Calu3 (cell line): ENCODE measurements around the gene CPE. TPM values are rescaled to one million over a fixed set of nuclear protein-coding genes. Genes with fewer than 3 reads are reported as not detected.
A peak's percentile ranks its signal among the peaks of the same experiment; 100 is the strongest.

ENCODE experiments used
- BruUV-seq: library from RNA; stranded (reverse); fragments of 400-500 nt; replicated peaks from 2 replicates; lab custom pipeline; 2021; lab: Mats Ljungman, UMichigan
- CTCF ChIA-PET: fragments of 300-600 bp; sonication (Branson Sonifier 250); formaldehyde crosslinking; loops from one replicate; lab custom pipeline; 2022; ENCODE audit warnings: antibody characterized with exemption; lab: Charles Lee
- DNase-seq: peaks from one replicate; pipeline ENCODE4 v3.0.0; 2022
- H3K27ac Mint-ChIP-seq: one replicate; pipeline ENCODE4 v1.8.0; 2022; ENCODE audit warnings: mixed read lengths; ENCODE audit not compliant: unreplicated experiment
- H3K27me3 Mint-ChIP-seq: one replicate; pipeline ENCODE4 v1.8.0; 2022; ENCODE audit warnings: mixed read lengths; ENCODE audit not compliant: unreplicated experiment
- H3K36me3 Mint-ChIP-seq: one replicate; pipeline ENCODE4 v1.8.0; 2022; ENCODE audit warnings: mild to moderate bottlenecking, moderate library complexity, mixed read lengths; ENCODE audit not compliant: insufficient read depth, unreplicated experiment
- H3K4me1 Mint-ChIP-seq: one replicate; pipeline ENCODE4 v1.8.0; 2022; ENCODE audit warnings: mild to moderate bottlenecking, low read depth, mixed read lengths; ENCODE audit not compliant: unreplicated experiment
- H3K4me3 Mint-ChIP-seq: one replicate; pipeline ENCODE4 v1.8.0; 2022; ENCODE audit warnings: mild to moderate bottlenecking, low read depth, moderate library complexity, mixed read lengths; ENCODE audit not compliant: unreplicated experiment
- H3K9me3 Mint-ChIP-seq: one replicate; pipeline ENCODE4 v1.8.0; 2022; ENCODE audit warnings: low read depth, mixed read lengths; ENCODE audit not compliant: unreplicated experiment
- intact Hi-C: fragments of 100-400 bp; cut with micrococcal nuclease; formaldehyde crosslinking; loops from one replicate; pipeline ENCODE4 v1.10.0; 2022; ENCODE audit not compliant: unreplicated experiment
- total RNA-seq: library from RNA; stranded (reverse); gene quantifications from 2 replicates; pipeline ENCODE4 v1.2.3, GENCODE V29; 2022
- TF ChIP-seq, protein P1 (sequence below): fragments of 200-600 bp; IDR thresholded peaks from one replicate; pipeline ENCODE4 v1.8.0; 2022; ENCODE audit warnings: antibody characterized with exemption; ENCODE audit not compliant: unreplicated experiment

CPE gene
- total RNA-seq, 1 experiment from 2014 or later = 4.7 TPM

DNA sequence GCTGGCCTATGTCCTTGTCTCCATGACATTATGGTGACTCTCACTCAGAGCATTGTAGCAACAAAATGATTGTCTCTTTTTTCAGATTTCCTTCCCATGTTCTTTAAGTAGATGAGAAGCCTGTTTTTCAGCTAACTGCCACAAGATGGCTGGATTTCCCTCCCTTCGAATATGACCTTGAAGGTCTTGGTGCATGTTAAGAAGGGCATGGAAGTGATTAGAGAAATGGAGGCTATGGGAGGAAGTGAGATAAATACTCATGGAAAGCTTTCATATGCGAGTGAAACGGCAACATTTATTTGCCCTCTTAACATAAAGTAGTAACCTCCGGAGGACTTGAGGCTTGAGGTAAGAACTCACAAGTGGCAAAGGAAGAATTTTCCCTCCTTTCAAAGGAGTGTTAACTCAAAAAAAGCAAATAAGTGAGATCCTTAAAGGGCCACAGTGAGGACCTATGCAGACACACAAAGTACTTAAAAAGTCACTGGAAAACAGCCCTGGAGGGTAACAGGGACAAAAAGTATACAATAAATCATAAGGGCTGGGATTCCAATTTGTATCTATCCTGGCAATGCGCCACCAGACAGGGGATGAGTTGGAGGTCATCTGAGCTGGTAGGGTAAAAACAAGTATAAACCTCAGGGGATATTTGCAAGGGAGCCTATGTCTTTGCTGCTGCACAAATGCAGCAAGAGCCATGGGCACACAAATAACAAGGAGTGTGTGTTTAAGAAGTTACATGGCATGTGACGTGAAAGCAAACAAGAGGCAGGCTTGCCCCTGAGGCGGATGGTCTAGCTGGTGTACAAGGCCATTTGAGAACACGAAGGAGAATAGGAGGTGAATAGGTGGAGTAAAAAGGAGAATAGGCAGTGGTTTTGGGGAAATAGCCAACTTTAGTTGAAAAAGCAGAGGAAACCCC, 96.2 kb downstream of the CPE start:
- no peak overlapping the region for H3K4me3 Mint-ChIP-seq
- TF ChIP-seq, protein P1, sequence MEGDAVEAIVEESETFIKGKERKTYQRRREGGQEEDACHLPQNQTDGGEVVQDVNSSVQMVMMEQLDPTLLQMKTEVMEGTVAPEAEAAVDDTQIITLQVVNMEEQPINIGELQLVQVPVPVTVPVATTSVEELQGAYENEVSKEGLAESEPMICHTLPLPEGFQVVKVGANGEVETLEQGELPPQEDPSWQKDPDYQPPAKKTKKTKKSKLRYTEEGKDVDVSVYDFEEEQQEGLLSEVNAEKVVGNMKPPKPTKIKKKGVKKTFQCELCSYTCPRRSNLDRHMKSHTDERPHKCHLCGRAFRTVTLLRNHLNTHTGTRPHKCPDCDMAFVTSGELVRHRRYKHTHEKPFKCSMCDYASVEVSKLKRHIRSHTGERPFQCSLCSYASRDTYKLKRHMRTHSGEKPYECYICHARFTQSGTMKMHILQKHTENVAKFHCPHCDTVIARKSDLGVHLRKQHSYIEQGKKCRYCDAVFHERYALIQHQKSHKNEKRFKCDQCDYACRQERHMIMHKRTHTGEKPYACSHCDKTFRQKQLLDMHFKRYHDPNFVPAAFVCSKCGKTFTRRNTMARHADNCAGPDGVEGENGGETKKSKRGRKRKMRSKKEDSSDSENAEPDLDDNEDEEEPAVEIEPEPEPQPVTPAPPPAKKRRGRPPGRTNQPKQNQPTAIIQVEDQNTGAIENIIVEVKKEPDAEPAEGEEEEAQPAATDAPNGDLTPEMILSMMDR = no peak

DNA sequence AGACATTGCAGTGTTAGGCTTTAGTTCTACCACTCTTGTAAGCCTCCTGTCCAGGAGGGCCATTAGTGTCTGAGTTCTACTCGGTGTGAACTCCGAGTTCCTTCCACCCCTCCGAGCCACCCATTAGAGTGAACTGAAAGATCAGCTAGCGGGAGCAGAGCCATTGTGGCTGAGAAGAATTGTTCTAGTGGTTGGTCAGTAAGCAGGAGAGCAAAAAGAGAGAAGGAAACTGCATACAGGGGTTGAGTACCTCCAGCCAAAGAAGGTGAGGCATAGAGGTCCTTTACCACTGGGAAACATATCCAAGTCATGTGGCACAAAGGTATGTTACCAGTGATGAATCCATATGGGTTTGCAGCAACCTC, 96.9 kb downstream of the CPE start:
- BruUV-seq = no TSS peak
- CTCF ChIA-PET = no interaction called here
- peaks cover 10% of the 10 kb centered on the region for H3K4me1 Mint-ChIP-seq
- no peak for DNase-seq
- TF ChIP-seq, protein P1 = no peak
- H3K27ac Mint-ChIP-seq = peak overlapping the region; percentile 22
- intact Hi-C loops = no loop called here
- H3K36me3 Mint-ChIP-seq = peaks cover 3% of the 10 kb centered on the region
- no peaks in the 10 kb centered on the region for H3K27me3 Mint-ChIP-seq
- H3K4me3 Mint-ChIP-seq = no peak overlapping the region
- H3K9me3 Mint-ChIP-seq = peaks cover 2% of the 10 kb centered on the region

More for the DNA sequence above, 96.2 kb downstream of the CPE start:
- CTCF ChIA-PET = interaction anchor here (0.7 kb wide), 1 partner anchor 25 kb away, joined by 4 read pairs; no protein-coding TSS in a partner anchor
- no peak for DNase-seq
- no peak overlapping the region for H3K27ac Mint-ChIP-seq
- H3K27me3 Mint-ChIP-seq = no peaks in the 10 kb centered on the region
- H3K9me3 Mint-ChIP-seq = peaks cover 2% of the 10 kb centered on the region
- intact Hi-C loops = no loop called here
- no TSS peak for BruUV-seq
- peaks cover 10% of the 10 kb centered on the region for H3K4me1 Mint-ChIP-seq
- peaks cover 3% of the 10 kb centered on the region for H3K36me3 Mint-ChIP-seq

DNA sequence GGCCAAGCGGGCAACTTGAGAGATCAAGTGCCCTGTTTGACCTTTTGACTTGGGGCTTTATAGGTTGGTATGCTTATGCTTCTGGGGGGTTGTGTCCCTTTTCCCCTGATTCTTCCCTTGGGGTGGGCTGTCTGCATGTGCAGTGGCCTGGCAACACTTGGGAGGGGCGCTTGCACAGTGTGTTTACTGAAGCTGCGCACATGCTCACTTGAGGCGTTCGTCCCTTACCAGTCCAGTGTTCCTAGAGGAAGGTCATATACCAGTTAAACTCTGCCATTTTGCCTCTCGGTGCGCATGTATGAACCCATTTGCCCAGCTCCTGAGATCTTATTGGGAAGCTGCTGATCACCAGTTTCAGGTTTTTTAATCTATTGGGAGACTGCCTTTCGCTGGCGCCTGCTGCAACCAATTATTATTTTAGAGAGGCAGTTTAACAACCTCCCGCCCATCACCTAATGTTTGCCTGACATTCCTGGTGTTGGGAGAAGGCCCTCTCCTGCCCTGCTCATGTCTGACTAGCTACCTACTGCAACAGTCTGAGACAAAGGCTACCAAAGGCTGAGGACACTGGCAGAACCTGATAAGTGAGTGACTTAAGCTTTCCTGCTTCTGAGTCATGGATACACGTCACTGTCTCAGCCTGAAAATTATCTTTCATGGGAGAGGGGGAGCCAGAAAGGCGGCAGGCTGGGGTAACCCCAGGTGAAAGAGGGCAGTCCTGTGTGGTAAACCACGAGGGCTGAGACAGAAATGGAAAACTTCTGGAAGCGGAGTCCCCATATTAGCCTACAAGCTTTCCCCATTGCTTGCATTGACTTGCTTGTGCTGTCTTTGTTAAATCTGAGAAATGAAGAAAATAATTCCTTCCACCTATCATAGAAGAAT, 97.6 kb downstream of the CPE start:
- Mint-ChIP-seq H3K9me3 (peaks cover 2% of the 10 kb centered on the region), H3K27ac (peak overlapping the region; percentile 72), H3K4me3 (no peak overlapping the region), H3K4me1 (peaks cover 10% of the 10 kb centered on the region), H3K27me3 (no peaks in the 10 kb centered on the region), H3K36me3 (peaks cover 3% of the 10 kb centered on the region)
- DNase-seq = peak; percentile 57
- intact Hi-C loops = no loop called here
- CTCF ChIA-PET = interaction anchor here (0.5 kb wide), 1 partner anchor 122 kb away, joined by 4 read pairs; no protein-coding TSS in a partner anchor
- TF ChIP-seq, protein P1 = no peak
- BruUV-seq = no TSS peak

DNA sequence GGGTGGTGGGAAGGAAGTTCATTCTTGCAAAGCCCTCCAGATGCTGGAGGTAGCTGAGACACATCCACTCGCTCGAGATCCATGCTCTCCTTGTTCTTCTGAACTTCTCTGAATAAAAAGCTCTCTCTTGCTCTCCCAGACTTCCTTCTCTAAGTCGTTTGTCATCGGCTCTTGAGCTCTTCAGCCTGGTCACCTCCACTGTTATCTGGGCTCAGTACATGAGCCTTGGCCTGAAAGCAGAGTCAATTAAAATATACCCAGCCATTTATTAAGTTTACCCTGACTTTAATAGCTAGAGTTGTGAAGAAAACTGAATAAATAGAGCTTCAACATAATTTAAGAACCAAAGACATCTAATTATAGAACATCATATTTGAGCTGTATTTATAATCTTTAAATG, 99.0 kb downstream of the CPE start:
- no peak for DNase-seq
- CTCF ChIA-PET = no interaction called here
- no peak overlapping the region for H3K27ac Mint-ChIP-seq
- BruUV-seq = no TSS peak
- peaks cover 3% of the 10 kb centered on the region for H3K36me3 Mint-ChIP-seq
- peaks cover 2% of the 10 kb centered on the region for H3K9me3 Mint-ChIP-seq
- intact Hi-C loops = no loop called here
- peaks cover 10% of the 10 kb centered on the region for H3K4me1 Mint-ChIP-seq
- no peak overlapping the region for H3K4me3 Mint-ChIP-seq
- TF ChIP-seq, protein P1 = no peak
- H3K27me3 Mint-ChIP-seq = no peaks in the 10 kb centered on the region
